Stimulated activated CD8-positive, alpha-beta memory T cell treated with anti-CD3 and anti-CD28 coated beads, Interleukin-7, amount 100 ng/mL, for 1 hour (primary cell): ENCODE results near the gene TTYH3.

ENCODE experiments used
- DNase-seq, 2 donors: peaks; one replicate each; pipeline ENCODE4 v3.0.0-alpha.2; 2020; ENCODE audit warnings: low read depth in 2 of 2

TTYH3 gene

DNA sequence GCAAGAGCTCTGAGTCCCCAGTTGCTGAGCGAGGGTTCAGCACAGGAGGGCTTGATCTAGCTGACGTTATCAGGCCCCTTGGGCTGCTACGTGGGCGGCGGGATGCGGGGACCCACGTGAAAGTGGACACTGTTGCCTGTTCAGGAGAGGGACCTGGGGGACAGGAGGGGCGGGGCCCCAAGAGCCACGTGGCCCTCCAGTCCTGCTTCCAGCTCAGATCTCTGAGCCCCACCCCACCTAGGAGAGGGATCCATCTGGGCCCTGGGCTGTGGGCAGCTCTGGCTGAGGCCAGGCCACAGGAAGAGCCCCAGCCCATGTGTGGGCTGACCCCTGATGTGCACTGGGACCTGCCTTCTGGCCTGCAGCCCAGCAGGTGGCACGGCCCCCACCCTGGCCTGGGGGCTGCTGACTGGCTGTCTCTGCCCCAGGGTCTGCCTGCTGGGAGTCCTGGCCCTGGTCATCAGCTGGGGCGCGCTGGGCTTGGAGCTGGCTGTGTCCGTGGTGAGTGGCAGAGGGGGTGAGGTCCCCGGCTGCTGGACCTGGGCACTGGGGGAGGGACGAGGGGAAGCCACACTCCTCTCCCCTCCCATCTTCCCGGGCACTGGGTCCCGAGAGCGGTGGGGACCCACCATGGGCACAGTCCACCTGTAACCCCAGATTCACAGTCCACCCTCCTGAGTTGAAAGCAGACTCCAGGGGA lies 17.5 kb downstream of the TTYH3 start:
- DNase-seq, result no peak

DNA sequence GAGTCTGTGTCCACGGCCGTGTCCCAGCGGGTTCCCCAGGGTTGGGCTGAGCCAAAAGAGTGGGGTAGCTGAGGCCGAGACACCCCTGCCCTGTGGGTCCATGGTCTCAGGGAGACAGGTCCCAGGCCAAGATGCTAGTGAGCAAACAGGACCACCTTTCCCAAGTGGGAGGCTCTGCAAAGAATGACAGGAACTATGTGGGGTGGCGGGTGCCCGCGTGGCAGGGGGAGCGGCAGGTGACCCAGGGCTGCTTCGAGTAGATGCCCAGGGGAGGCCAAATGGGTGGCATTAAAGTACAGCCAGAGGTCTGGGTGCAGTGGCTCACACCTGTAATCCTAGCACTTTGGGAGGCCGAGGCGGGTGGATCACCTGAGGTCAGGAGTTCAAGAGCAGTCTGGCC lies 18.2 kb downstream of the TTYH3 start:
- DNase-seq, result no peak

DNA sequence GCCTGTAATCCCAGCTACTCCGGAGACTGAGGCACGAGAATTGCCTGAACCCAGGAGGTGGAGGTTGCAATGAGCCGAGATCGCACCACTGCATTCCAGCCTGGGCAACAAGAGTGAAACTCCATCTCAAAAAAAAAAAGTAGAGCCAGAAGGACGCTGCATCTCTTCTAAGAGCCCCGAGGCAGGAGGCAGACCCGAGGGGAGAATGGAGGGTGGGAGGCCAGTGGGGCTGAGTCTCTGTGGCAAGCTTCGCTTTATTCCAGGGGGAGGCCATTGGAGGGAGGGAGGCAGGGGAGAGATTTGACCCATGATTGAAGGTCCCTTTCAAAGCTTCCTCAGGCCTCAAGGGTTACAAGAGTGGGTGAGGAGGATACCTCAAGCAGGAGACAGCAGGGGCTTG lies 18.7 kb downstream of the TTYH3 start:
- no peak for DNase-seq

DNA sequence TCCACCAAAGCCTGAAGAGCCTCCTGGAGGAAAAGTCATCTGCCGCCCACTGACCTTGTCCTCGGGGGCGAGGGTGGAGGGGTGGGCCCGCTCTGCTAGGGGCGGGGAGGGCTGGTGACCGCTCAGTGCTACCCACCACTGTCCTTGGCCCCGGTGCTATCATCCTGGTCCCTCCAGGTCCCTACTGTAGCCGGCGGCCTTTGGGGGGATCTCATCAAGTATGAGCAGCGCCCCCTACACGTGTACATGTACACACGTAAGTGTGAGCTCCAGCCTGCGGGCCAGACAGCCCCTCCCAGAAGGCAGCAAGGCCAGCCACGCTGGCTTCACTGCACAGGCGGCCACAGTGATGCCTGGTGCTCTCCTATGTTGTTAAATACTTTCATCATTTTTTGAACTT lies 19.6 kb downstream of the TTYH3 start:
- DNase-seq, result no peak

DNA sequence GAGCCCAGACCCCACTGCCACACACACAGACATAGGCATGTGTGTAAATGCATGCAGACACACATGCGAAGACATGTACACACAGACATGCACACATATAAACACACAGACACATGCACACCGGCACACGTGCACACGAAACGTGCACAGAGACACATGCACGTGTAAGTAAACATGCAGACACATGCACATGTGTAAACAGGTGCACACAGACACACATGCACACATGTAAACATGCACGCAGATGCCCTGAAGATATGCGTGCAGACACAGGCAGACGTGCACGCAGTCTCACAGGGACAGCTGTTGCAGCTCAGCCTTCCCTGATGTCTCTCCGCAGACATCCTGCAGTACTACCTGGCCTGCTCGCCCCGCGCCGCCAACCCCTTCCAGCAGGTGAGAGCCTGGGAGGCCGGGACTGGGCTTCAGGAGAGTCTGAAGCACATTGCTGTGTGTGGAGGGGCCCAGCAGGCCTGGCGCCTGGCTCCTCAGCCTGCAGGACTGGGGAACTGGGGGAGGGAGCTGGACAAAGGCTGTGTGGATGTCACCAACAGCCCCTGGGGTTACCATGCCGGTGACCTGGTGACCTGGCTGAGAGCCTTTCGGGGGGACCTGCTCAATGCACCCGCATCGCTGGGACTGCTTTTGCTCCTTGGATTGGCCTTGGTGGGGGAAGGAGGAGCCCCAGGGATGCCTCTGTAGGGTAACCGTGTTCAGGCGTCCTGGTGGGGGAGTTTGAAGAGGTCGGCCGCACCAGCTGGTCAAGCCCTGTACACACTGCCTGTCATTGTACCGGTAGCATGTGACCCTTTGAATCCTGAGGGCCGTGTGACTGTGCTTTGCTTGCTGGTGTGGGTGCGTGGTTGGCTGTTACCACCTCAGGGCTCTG lies 20.3 kb downstream of the TTYH3 start:
- no peak for DNase-seq

DNA sequence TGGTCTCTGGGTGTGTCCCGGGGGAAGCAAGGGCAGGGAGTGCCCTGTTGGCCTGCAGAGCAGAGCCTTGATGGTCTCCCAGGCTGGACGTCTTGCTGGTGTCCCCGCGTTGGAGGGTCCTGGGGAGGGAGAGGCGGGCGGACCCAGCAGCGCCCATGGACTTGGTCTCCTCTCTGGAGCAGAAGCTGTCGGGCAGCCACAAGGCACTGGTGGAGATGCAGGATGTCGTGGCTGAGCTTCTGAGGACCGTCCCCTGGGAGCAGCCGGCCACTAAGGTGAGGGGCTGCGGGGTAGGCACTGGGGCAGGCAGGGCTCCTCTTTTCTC lies 20.9 kb downstream of the TTYH3 start:
- no peak for DNase-seq

DNA sequence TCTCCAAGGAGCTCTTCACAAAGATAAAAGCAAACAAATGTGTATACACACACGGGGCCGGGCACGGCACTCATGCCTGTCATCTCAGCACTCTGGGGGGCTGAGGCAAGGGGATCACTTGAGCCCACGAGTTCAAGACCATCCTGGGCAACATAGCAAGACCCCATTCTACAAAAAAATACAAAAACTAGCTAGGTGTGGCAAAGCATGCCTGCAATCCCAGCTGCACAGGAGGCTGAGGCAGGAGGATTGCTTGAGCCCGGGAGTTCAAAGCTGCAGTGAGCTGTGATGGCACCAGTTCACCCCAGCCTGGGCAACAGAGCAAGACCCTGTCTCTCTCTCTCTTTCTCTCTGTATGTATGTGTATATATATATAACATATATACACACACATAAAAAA lies 22.3 kb downstream of the TTYH3 start:
- DNase-seq, result no peak

DNA sequence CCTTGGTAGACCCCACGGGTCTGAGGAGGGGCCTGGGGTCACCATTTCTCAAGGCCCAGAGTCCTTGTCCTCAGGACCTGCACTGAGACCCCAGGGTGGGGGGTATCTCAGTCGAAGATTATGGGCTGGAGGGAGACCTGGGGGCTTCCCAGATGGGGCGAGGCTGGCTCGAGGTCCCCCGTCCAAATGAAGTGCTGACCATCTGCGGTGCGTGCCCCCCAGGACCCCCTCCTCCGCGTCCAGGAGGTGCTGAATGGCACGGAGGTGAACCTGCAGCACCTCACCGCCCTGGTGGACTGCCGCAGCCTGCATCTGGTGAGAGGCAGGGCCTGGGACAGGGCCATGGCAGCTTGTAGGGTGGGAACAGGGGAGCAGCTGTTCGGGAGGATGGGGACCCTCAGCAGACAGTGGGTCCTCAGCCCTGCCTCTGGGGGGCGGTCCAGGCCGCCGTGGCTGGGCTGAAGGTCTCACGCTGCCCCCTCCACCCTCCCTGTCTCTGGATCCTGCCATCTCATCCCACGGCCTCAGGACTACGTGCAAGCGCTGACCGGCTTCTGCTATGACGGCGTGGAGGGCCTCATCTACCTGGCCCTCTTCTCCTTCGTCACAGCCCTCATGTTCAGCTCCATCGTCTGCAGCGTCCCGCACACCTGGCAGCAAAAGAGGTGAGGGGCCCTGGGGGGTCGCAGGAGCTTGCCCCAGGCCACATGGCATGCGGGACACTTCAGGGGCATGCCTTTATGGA lies 24.3 kb downstream of the TTYH3 start:
- no peak for DNase-seq

DNA sequence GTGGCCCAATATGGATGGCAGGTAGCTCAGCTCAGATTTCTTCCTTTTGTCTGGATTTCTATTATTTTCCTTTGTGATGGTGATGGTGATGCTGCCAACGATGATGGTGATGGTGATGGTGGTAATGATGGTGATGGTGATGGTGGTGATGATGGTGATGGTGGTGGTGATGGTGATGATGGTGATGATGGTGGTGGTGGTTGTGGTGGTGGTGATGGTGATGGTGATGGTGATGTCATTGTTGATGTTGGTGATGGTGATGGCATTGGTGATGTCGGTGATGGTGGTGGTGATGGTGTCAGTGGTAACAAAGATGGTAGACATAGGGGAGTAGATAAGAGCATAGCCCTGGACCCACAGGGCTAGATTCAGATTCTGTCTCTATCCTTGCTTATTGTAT lies 25.4 kb downstream of the TTYH3 start:
- DNase-seq, result no peak

DNA sequence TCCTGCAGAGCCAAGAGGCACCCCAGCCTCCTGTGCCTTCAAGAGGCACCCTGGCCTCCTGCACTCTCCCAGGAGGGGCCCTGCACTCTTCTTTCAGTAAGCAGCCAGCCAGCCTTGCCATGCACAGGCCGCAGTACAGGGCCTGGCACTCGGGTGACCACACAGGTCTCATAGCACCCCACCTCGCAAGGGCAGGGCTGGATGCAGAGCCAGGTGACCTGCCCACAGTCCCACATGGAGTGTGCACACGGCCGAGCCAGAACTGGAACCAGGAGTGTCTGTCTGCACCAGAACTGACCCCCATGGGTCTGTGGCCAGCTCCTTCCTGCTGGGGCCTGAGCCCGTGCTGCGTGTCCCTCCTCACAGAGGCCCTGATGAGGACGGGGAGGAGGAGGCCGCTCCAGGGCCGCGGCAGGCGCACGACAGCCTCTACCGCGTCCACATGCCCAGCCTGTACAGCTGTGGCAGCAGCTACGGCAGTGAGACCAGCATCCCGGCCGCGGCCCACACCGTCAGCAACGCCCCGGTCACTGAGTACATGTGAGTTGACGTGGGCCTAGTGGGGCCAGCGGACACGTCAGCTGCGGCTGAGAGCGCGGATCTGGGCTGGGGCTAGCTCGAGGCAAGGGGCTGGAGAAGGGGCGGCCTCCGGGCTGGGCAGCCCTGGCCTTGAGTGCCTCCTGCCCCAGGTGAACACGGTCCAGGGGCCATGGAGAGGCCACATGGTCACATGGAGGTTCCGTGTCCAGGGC lies 26.3 kb downstream of the TTYH3 start:
- DNase-seq, result no peak

DNA sequence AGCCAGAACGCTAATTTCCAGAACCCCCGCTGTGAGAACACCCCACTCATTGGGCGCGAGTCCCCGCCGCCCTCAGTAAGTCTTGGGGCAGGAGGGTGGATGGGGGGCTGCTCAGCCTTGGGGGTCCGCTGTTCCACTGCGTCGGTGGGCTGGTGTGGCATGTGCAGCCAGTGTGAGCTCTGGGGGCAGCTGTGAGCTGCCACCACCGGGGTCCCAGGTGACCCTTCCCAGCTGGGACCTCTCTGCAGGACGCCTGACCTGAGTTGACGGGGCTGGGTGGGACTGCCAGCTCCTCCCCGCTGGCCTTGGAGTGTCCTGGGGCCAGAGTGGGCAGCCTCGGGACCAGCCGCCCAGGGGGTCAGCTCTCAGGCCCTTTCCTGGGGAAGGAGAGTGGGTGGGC lies 27.2 kb downstream of the TTYH3 start:
- DNase-seq, result no peak

DNA sequence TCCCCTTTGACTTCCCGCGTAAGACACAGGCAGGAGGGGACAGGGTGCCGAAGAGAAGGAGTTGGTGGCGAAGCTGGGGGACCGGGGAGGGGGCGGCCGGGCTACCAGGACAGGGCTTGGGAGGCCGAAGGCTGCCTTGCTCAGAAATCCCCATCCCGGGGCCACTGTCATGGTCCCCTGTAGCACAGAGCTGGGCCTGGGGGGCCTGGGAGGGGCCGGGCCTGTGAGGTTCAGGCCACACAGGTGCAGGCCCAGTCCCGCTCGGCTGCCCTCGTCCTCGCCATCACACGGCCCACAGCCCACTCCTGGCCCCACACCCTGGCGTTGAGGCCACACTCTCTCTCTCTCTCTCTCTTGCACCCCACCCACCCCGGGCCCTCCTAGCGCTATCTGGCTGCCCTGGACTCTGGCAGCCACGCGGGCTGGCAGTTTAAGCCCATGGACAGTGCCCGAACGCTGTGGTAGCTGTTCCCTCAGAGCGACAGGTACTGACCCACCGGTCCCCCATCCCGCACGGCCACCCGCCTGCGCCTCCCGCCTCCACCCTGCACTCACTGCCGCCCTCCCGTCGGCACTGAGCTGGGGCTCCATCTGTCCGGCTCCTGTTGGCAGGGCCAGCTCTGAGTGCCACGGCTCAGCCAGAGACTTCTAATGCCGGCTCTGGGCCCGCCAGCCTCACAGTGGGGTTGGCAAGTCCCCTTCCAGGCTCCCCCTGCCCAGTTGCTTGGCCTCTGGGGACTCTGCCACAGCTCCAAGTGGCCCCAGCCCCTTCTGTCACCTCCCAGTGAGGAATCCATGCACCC lies 28.0 kb downstream of the TTYH3 start:
- no peak for DNase-seq

DNA sequence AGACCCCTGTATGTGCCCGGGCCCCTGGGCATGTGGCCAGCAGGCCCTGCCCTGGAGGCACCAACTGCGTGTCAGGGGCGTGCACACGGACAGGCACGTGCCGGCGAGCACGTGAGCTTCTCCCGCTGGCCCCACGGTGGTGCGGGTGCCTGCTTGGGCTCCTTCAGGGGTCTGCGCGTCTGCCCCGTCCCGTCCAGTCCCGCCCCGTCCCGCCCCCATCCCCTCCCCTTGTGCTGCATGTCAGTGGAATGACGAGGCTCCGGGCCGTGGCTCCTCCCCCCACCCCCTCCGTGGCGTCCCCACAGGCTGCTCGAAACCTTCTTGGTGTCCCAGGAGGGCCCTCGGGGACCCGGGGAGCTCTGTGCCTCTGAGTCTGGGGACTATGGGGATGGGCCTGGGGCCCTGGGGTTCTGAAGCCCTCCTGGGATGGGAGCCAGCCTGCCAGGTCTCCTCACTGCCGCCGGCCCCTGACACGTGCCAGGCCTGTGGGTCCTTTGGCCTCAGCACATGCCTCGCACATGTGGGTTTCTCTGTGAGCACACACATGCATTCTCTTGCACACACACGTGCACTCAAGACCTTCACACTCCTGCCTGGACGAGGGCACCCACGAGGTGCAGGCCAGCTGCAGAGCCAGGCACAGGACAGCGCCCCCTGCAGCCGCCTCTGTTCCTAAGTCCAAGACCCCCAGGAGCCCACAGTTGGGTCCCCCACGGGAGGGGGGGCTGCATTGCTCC lies 28.7 kb downstream of the TTYH3 start:
- DNase-seq, result no peak

DNA sequence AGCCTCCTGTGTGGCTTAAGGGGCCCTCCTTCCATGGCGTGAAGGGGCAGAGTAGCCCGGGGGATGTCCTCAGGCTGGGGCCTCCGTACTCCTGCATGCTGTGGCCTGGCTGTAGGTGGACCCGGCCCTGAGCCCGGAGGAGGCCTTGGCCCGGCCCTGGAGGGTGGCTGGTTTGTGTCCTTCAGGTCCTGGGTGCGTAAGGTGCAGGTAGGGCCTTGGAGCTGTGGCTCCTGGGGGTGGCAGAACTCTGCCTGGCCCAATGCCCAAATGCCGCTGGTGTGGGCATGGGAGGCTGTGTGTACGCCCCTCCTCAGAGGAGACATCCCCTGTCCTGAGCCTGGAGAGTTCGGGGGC lies 29.3 kb downstream of the TTYH3 start:
- DNase-seq, result no peak

DNA sequence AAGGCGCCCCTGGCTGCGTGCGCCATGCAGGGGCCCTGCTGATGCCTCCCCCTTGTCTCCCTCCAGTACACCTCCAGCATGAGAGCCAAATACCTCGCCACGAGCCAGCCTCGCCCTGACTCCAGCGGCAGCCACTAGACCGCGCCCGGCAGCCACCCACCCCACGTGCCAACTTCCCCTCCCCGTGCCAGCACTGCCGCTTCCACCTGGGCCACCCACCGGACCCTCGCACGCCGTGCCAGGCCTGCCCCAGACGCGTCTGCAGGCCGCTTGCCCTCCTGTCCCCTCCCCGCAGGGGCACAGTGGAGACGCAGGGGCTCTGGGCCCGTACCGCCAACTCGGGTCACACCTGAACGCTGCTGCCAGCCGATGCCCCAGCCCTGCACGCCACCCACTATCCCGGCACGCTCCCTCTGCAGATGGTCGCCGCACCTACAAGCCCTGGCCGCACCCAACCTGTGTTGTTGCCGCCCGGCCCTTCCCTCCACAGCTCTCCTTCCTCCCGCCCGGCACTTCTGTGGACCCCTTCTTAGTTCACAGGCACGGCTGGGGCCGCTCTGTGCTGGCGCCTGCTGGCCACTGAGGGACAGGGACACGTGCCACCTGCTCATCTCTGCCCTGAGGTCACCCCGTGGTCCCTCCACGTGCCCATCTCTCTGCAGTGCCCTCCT lies 30.0 kb downstream of the TTYH3 start:
- DNase-seq, result no peak

DNA sequence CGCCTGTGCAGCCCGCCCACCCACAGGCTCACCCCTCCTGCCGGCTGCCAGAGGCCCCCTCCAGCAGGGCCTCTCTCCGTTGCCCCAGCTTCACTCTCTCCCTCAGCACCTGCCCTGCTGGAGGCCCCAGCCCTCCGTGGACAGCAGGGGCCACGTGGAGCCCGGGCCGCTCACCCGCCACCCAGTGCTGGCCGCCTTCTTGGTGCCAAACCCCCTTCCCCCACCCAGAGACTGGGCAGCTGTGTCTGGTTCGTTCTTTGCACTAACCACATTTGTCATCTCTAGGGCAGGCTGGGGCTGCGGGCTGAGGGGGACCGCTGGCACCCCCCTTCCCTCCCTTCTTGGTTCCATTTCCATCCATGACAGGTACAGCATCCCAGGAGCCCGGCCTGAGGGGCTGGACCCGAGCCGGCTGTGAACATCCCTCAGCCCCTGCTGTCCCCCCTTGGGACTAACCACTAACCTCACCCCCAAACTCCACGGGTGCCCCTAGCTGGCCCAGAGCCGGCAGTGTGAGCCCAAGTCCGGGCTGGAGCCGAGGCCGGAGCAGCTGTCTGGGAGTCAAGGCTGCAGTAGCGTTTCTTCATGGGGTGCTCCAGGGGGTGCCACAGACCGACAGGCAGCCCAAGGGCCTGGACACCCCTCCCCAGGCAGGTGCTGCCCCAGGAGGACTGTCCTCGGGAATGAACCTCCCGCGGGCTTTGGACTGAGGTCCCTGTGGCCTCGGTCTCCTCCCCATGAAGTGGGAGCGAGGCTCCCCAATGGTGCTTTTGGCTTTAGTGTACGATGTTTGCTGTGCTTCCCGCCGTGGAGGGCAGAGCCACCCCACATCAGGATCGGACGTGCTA lies 30.7 kb downstream of the TTYH3 start:
- DNase-seq, result no peak

DNA sequence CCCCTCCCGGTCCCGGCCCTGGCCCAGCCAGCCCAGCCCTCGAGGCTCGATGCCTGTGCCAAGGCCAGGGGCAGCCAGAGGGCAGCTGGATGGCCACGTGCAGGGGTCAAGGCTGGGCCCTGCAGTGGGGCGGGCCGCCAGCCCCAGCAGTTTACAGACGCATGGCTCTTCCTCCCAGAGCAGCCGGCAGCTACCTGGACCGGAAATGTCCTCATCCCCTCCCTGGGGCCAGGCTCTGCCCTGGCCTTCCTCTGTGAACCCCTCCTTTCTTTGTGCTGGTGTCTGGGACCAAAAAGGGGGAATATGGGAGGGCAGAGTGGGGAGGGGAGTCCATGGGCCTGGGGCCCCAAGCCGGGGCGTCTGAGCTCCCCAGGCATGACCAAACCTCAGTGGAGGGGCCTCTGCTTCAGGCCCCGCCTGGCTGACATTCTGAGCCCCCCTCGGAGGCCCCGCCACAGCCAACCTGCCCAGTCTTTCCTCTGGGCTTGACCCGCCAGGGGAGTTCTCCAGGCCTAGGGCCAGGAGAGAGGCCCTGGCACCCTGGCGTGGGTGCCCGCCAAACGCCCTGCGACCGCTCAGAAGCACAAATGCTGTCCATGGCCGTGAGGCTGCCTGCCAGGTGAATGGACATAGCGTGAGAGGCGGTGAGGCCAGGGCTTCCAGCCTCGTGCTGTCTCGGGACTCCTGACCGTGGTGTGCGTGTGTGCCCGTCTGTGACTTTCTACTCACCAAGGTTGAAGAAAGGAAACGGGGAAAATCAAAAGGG lies 31.5 kb downstream of the TTYH3 start:
- no peak for DNase-seq

DNA sequence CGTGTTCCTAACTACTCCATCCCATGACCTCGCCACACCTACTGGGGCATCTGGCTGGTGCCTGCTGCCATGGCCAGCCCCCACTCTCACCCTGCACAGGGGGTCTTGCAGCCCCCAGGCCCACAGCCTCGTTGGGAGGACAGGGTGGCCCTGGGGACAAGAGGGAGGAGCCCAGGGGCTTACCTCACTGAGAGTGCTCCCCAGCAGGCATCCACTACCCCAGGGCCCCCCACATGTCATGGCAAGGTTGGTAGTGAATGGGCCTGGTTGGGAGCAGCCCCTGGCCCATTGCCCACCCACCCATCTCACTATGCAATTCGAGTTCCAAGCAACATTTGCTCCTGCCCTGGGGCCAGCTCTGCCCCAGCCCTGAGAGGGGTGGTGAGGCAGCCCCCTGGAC lies 32.2 kb downstream of the TTYH3 start:
- DNase-seq, result no peak
